Measurements from ENCODE around the gene PLAC8L1.

DNA sequence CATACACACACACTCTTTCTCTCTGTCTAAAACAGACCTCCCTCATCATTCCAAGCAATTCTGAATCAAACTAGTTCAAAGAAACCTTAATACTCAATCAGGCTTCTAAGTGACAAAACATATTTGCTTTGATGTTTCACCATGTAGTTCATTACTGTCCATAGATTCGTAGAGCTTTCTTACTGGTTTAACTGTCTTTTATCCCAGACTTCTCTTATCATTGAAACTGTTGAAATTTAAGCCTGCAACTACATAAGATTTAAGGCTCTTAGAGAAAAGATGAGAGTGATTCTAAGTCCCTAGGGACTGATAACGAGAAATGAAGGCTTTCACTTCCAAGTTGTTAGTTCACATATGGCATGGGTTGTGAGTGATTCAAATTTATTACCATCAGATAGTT lies 11.0 kb upstream of the PLAC8L1 start:
- no peak for TF ChIP-seq POLR2A (IDR thresholded peaks at IDR 0.05)
- TF ChIP-seq, protein P1, sequence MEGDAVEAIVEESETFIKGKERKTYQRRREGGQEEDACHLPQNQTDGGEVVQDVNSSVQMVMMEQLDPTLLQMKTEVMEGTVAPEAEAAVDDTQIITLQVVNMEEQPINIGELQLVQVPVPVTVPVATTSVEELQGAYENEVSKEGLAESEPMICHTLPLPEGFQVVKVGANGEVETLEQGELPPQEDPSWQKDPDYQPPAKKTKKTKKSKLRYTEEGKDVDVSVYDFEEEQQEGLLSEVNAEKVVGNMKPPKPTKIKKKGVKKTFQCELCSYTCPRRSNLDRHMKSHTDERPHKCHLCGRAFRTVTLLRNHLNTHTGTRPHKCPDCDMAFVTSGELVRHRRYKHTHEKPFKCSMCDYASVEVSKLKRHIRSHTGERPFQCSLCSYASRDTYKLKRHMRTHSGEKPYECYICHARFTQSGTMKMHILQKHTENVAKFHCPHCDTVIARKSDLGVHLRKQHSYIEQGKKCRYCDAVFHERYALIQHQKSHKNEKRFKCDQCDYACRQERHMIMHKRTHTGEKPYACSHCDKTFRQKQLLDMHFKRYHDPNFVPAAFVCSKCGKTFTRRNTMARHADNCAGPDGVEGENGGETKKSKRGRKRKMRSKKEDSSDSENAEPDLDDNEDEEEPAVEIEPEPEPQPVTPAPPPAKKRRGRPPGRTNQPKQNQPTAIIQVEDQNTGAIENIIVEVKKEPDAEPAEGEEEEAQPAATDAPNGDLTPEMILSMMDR (IDR thresholded peaks at IDR 0.05) = no peak
